Loucy (cell line): ENCODE data around the gene SOCS6.

ENCODE experiments used
- EZH2phosphoT487 ChIP-seq: fragments of 200-600 bp; IDR thresholded peaks from 2 replicates; pipeline ENCODE4 v1.6.1; 2018; ENCODE audit warnings: antibody characterized with exemption, mild to moderate bottlenecking, moderate library complexity, borderline replicate concordance
- TF ChIP-seq, protein P1 (sequence below): fragments of 200-600 bp; sonication (generic); conservative IDR thresholded peaks from 2 replicates; pipeline ENCODE4 v1.5.1; 2014; ENCODE audit warnings: mild to moderate bottlenecking, antibody characterized with exemption, low read length

DNA sequence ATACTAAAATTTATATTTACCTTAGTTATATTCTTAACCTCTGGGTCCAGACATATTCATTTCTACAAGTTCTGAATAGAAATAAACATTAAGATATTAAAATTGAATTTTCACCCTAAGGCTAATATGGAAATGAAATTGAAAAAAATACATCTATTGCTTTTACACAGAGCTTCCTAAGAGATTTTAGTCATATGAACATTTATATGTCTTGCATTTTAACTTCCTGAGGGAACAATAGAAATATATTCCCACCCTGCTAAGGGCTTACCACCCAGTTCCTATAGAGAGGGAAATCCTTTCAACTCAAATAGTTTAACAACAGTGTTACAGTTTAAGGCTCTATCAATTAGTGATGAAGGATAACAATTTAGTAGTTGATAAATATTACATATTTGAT lies 60.5 kb downstream of the SOCS6 start:
- TF ChIP-seq, protein P1, sequence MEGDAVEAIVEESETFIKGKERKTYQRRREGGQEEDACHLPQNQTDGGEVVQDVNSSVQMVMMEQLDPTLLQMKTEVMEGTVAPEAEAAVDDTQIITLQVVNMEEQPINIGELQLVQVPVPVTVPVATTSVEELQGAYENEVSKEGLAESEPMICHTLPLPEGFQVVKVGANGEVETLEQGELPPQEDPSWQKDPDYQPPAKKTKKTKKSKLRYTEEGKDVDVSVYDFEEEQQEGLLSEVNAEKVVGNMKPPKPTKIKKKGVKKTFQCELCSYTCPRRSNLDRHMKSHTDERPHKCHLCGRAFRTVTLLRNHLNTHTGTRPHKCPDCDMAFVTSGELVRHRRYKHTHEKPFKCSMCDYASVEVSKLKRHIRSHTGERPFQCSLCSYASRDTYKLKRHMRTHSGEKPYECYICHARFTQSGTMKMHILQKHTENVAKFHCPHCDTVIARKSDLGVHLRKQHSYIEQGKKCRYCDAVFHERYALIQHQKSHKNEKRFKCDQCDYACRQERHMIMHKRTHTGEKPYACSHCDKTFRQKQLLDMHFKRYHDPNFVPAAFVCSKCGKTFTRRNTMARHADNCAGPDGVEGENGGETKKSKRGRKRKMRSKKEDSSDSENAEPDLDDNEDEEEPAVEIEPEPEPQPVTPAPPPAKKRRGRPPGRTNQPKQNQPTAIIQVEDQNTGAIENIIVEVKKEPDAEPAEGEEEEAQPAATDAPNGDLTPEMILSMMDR = no peak
- no peak for TF ChIP-seq EZH2phosphoT487
